KG1 (cell line): ENCODE results near the gene OTUB2.

ENCODE experiments used
- DNase-seq: peaks from one replicate; lab custom pipeline; 2025; lab: John Stamatoyannopoulos, UW

OTUB2 gene

GRCh38 chr14:94026173-94026888 lies at the start of gene OTUB2:
OTUB2 (plus strand) TSS chr14:94026340; CDS start chr14:94026538, 198 bp downstream.
- peak; percentile 96 for DNase-seq

GRCh38 chr14:93976477-93977057 lies 49.6 kb upstream of the OTUB2 start, which contains the start of gene ASB2:
ASB2 (minus strand) TSS chr14:93976570; CDS start chr14:93964539, 12,031 bp downstream.
- DNase-seq: no peak

DNA sequence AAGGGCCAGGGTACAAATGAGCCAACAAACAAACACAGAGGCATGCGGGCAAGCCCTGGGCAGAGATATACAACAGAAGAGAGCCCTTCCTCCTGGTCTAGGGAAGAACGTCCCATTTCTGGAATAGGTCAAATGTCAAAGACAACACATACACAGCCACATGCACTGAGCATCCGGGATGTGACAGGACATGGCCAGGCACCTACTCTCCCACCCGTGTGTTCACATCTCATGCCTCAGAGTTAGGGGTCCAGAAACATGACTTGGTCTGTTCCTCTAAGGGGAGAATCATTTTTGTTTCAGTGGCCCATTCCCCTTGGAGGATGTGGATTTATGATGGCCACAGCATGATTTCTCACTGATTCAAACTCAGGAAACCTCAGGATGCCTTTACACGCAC lies 49.0 kb upstream of the OTUB2 start:
- DNase-seq: no peak

DNA sequence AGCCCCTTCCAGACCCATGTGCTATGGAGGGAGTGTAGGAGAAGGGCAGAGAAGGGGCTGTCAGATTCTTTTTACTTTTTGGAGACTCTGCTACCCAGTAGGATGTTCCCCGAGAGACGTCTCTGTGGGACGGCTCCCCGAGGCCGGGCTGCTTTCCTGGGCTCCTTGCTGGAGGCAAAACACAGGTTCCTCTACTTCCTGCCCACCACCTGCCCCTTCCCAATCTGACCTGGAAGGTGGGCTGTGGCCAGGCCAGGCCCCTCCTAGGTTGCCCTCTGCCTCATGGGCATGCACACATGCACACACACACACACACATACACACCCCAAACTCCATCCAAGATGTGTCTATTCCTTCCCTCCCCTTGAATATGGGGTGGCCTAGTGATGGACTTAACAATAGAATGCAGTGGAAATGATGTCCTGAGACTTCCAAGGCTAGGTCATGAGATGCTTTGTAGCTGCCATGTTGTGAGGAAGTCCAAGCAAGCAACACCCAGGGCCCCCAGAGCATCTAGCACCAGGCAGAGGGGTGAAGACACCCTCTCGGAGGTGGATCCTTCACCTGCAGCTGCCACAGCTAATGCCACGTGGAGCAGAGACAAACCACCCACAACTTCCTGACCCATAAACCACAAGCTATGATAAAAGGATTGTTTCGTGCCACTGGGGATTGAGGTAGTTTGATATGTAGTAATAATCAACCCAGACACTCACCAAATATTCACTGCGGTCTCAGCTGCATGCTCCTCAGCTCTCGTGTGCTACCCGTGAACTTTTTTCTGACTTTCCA lies 48.2 kb upstream of the OTUB2 start:
- DNase-seq: no peak

- DNase-seq: no peak
Observed at GRCh38 chr14:93978735-93979134, 47.4 kb upstream of the OTUB2 start.

GRCh38 chr14:93980456-93981201 lies 45.5 kb upstream of the OTUB2 start:
- DNase-seq: no peak

GRCh38 chr14:93981316-93982229 lies 44.6 kb upstream of the OTUB2 start:
- DNase-seq: no peak

DNA sequence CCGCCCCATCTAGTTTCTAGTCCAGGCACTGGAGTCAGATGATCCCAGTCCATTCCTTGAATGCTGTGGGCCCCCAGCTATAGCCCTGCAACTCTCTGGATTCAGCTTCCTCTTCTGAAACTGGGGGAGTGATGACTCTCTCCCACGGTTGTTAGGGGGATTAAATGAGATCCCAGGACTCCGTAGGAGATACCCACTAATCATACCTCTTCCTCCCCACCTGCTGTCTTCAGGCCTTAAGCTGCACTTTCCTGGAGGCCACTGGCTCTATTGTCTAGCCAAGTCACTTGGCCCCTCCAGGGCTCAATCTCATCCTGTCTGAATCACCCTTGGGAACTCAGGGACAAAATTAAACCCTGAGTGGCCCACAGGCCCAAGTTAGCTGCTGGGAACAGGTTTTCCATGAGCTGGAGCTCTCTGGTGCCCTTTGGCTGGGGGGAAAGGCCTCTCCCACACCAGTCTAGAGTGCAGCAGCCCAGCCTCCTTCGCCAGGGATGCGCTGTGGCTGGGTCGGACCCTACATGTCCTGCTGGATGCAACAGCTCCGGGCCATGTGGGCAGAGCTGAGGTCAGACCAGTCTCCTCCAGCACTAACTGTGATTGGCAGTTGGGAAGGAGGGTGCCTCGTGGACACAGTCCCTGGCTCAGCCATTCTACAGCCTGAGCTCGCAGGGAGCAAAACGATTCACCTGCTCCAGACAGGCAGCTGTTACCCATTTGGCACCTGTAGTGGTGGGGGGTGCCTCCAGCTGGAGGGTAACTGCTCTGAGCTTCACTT lies 43.7 kb upstream of the OTUB2 start:
- no peak for DNase-seq

DNA sequence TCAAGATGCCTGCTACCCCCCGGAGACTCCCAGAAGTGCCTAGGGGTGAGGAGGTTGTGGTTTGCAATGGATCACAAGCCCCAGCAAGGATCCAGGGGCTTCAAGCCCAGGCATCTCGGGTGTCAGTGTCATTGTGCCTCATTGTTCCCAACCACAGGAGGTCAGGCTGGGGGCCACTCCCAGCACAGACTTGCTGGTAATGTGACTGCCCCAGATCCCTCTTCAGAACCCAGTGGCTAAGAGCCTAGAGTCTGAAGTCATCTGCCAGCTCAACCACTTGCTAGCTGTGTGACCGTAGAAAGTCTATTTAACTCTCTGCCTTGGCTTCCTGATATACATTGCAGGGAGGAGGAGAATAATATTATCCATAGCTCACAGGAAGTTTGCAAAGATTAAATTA lies 42.1 kb upstream of the OTUB2 start:
- DNase-seq: no peak

- no peak for DNase-seq
Observed at GRCh38 chr14:93984987-93985410, 41.1 kb upstream of the OTUB2 start.

GRCh38 chr14:93986955-93987354 lies 39.2 kb upstream of the OTUB2 start:
- no peak for DNase-seq

DNA sequence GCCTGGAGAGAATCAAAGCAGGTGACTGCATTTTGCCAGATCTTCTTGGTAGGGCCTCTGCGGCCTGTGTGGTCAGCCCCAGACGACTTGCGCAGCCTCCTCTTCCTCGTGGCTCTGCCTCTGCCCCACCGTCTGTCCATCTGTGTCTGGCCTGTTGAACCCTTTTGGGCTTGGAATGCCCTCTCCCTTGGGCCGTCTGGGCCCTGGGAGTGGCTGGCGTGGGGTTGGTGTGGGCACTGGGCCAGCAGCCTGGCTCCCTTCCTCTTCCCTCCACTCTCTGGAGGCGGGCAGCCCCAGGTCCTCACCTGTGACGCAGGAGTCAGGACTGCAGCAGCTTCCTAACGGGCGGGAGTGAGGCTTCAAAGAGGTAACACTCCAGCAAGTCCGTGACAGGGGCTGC lies 38.8 kb upstream of the OTUB2 start:
- no peak for DNase-seq

DNA sequence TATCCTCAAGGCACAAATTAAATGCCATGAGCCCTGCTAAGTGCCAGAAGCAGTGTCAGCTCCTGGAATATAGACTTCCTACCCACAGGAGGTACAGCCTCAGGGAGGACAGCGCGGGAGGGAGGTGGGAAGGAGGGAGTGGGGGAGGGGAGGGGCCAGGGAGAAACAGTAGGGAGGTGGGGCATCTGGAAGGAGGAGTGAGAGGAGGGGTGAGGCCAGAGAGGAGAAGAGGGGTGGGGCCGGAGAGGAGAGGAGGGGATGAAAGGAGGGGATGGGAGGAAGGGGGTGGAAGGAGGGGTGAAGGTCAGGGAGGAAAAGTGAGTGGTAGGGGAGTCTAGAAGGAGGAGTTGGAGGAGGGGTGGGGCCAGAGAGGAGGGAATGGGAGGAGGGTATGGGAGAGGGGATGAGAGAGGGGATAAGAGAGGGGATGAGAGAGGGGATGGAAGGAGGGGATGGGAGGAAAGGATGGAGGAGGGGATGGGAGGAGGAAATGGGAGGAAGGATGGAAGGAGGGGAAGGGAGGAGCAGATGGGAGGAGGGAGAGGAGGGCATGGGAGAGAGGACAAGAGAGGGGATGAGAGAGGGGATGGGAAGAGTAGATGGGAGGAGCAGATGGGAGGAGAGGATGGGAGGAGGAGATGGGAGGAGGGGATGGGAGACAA lies 38.2 kb upstream of the OTUB2 start:
- DNase-seq: no peak

DNA sequence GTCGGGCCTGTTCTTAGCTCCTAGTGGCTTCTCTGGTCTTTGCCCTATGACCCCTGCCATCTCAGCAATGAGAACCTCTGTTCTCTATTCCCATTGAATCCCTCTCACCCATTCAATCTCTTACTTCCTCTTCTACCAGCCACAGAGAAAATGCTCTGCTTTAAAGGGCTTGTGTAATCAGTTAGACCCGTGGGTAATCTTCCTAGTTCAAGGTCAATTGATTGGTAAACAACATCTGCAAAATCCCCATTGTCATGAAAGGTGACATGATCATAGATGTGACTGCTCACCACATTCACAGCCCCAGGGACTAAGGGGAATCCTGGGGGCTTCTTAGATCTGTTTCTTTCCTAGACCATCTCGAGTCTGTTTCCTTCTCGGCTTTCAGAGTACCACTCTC lies 36.2 kb upstream of the OTUB2 start:
- no peak for DNase-seq

GRCh38 chr14:93991212-93991611 lies 34.9 kb upstream of the OTUB2 start:
- DNase-seq: no peak

DNA sequence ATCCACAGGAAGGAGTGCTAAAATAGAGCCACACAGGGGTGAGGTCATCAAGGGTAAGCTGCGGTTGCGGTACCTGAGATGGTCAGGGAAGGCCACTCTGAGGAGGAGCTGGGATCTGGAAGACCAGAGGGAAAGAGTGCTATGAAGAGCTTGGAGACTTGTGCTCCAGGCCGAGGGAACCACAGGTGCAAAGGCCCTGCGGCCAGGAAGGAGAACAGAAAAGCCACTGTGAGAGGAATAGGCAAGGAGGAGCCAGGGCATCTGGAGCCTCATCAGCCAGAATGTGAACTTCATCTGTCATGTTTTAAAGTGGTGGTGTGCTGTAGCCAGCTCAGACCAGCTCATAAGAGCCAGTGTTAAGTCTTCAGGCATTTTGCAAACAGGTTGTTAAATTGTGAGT lies 34.5 kb upstream of the OTUB2 start:
- DNase-seq: no peak

- DNase-seq: no peak
Observed at GRCh38 chr14:93993382-93993781, 32.8 kb upstream of the OTUB2 start.

DNA sequence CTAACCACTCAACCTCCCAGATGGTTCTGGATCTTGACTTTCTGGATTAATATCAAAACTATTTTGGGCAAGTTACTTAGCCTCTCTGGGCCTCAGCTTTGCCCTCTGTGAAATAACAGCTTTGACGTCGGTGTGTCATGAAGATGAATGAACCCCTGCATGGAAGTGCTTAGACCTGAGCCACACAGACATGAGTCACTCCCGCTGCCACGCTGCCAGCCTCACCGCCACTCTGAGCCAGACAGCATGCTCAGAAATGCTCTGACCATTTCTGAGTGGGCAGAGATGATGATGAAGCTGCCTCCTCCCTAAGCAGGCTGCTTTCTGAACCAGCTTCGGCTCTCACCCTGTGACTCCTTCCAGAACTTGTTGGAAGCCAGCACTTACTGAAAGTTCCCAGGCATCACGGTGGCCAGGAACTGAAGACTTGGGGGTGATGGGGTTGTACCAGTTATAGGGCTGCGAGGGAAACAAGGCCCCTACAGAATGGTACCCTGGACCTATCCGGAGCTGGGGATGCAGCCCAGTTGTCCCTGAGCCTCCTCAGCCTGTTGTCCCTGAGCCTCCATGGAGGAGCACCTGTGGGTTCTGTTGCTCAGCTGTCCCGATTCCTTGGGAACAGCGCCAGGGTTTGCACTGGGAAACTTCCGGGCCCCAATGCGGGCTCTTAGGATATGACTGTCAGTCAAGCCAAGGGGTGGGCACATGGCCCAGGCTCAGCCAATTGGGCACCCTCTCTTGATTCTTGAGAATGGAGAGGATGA lies 31.0 kb upstream of the OTUB2 start:
- DNase-seq: no peak

DNA sequence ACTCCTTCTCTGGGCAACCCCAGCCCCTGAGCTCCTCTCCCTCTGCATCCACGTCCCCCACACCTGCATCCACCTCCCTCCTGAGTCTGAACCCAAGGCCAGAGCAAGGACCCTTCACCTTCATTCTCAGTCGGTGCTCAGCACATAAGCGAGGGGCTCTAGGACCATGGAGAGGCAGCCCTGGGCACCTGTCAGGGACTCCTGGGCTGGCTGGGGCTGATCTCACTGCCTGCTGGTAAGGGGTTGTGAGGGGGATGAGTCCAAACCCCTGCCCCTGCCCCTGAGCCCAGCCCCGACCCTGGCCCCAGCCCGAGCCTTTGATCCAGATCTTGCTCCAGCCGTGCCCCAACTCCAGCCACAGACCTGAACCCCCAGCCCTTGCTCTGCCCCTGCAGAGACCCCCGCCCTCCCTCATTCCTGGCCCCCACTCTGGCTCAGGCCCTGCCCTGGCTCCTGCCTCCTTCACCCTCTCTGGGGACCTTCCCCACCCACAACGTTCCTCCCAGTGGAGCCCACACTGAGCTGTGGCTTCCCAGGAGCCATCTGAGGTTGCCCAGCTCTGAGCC lies 29.9 kb upstream of the OTUB2 start:
- no peak for DNase-seq
